ENCODE measurements around the gene CIDEA.

CIDEA gene

GRCh38 chr18:12318857-12319256 is 64.7 kb downstream of the CIDEA start:
- no peak for DNase-seq (ENCODE audit: low spot score)

- DNase-seq (ENCODE audit: low spot score): no peak
These were observed 67.2 kb downstream of the CIDEA start for GRCh38 chr18:12321333-12321732.

GRCh38 chr18:12324991-12325725 is 71.0 kb downstream of the CIDEA start:
- no peak for DNase-seq (ENCODE audit: low spot score)

- no peak for DNase-seq (ENCODE audit: low spot score)
These were observed 71.6 kb downstream of the CIDEA start for GRCh38 chr18:12325726-12326245.

GRCh38 chr18:12326711-12327460 is 72.7 kb downstream of the CIDEA start:
- DNase-seq (ENCODE audit: low spot score): no peak

All from D341Med (cell line).